GM21576 (cell line): ENCODE data around the gene EVC.

Source experiments
- ATAC-seq: cut with Tn5 transposase; IDR thresholded peaks from one replicate; pipeline ENCODE4 v1.9.1; 2021; ENCODE audit warnings: mild to moderate bottlenecking, moderate library complexity; ENCODE audit not compliant: unreplicated experiment

Gene EVC

DNA sequence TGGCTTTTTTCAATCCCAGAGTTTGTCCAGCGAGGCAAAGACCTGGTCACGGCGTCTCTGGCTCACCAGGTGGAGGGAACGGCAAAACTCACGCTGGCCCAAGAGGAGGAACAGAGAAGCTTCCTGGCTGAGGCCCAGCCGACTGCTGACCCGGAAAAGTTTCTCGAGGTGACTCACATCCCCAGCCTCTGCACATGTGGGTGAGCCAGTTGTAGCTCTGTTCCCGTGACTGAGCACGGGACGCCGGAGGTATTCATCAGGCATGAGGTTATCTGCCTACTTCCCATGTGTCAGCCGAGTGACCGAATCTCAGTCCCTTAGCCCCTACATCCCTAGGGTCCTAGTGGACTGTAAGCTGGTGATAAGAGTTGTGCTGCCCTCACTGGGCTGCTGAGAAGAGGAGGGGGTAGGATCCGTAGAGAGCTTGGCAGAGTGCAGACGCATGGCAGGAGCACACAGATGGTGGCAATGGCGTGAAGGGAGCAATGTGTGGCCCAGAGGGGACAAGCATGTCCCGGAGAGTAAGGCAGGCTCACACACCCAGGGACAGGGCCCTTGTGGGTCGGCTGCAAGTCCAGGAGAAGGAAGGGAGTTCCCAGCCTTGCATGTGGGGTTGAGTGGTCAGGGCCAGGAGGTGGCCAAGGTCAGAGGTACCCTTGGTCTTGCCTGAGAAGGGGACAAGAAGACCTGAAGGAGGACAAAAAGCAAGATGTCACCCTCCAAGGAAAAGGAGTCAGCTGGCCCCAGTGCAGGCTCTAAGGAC lies 42.9 kb downstream of the EVC start:
- ATAC-seq, result no peak

- ATAC-seq, result no peak
These were observed 43.5 kb downstream of the EVC start for GRCh38 chr4:5754529-5754881.

- ATAC-seq, result no peak
These were observed 44.2 kb downstream of the EVC start for GRCh38 chr4:5755161-5755560.

DNA sequence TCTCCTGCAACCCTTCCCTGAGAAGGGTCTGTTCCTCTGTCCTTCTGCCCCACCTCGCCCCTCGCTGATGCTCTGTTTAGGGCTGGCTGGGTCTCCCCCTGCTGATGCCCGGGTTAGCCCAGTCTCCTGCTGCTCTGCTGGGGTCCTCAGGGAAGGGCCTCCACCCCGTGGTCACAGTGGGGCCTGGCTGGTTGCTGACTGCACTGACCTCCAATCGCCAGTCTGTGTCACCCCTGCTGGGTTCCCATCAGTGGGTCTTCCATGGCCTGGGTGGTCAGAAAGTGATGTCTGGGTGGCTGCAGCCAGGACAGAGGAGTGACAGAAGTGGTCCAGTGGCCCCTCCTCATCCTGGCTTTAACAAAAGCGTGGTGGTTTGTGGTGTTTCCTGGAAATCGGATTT lies 44.7 kb downstream of the EVC start:
- no peak for ATAC-seq

GRCh38 chr4:5756271-5756670 lies 45.3 kb downstream of the EVC start:
- no peak for ATAC-seq

- ATAC-seq, result no peak
These were observed 46.1 kb downstream of the EVC start for GRCh38 chr4:5757091-5757490.

DNA sequence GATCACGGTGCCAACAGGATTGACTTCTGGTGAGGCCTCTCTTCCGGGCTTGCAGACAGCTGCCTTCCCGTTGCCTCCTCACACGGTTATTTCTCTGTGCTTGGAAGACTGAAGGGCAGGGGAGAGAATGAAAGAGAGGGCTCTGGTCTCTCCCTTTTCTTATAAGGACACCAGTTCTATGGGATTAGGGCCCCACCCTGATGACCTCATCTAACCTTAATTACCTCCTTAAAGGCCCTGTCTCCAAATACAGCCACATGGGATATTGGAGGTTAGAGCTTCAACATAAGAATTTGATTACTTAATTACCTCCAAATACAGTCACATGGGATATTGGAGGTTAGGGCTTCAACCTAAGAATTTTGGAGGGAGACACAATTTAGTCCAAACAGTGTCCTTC lies 46.5 kb downstream of the EVC start:
- no peak for ATAC-seq

- no peak for ATAC-seq
These were observed 47.0 kb downstream of the EVC start for GRCh38 chr4:5757954-5758353.

DNA sequence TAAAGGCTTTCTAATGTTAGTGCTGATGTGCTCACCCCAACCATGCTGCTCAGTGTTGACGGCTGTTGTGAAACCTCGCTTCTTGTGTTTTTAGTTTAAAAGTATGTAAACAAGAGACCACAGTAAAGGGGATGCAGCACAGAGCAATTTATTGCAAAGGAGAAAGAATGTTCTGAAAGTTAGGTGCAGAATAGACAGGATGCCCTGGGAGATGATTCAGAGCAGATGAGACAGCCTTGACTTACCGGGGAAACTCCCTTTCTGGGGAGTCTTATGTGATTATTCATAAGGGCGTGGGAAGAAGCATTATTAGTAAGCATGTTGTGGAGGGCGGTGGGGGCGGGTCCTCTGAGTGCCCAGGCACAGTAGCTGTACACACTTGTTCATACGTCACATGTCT lies 47.7 kb downstream of the EVC start:
- ATAC-seq, result no peak

GRCh38 chr4:5759236-5760075 lies 48.5 kb downstream of the EVC start:
- ATAC-seq, result no peak

DNA sequence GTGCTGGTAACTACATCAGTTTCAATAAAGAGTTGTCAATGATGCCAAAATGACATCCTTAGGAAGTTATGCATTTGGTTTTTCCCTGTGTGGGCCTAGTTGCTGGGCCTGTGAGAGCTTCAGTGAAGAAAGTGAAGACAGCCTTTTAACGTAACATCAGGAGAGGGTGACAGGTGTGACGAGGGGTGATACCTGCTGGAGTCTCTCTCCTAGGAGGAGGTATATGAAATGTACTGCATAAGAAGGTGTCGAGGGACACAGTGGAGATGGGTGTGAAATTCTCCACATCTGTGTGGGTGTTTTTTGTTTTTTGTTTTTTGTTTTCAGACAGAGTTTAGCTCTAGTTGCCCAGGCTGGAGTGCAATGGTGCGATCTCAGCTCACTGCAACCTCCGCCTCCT lies 49.2 kb downstream of the EVC start:
- no peak for ATAC-seq

GRCh38 chr4:5760936-5761480 lies 50.0 kb downstream of the EVC start:
- ATAC-seq, result no peak

GRCh38 chr4:5770051-5770450 lies 59.0 kb downstream of the EVC start:
- ATAC-seq, result no peak

DNA sequence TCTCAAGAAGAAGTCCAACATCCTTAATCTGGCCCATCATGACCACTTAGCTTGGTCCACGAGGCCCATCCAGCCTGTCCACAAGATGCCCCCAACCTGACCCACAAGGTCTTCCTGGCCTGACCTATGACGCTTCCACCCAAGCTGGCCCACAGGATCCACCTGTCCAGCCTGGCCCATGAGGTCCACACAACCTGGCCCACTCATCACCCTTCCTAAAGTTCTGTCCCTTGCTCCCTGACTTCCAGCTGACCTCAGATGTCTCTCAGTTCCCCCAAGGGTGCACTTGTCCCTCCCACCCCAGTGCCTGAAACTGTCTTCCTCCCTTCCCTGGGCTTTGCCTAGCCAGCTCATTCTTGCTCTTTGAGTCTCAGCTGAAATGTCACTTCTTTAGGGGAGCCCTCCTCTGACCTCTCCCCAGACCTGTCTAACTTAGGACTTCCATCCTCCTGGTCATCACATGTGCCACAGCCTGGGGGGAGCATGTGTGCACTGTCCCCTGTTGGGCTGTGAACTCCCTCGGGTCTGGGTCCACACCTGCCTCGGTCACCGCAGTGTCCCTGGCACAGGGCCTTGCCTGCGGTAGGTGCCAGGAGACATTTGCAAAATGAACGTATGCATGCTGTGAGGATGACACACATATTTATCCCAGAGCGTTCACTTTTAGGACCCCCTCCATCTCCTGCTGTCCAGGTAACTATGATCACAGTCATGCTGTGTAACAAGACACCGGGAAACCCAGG lies 61.7 kb downstream of the EVC start:
- ATAC-seq, result no peak

- no peak for ATAC-seq
These were observed 62.2 kb downstream of the EVC start for GRCh38 chr4:5773271-5773555.

GRCh38 chr4:5774416-5775036 lies 63.5 kb downstream of the EVC start:
- no peak for ATAC-seq

DNA sequence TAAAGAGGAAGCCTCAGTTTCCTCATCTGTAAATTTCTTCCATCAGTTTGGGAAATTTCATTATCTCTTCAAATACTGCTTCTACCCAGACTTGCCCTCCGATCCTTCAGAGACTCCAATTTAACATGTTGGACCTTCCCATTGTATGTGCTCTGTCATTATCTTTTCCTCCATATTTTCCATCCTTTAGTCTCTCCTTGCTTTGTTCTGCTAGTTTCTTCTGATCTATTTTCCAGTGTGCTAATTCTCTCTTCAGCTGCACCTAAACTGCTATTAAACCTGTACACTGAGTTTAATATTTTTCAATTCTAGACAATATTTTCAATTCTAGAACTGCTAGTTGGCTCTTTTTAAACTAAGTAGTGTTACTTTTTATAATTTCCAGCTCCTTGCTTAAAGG lies 65.5 kb downstream of the EVC start:
- no peak for ATAC-seq

- ATAC-seq, result no peak
These were observed 70.0 kb downstream of the EVC start for GRCh38 chr4:5780831-5781480.

- ATAC-seq, result no peak
These were observed 70.7 kb downstream of the EVC start for GRCh38 chr4:5781691-5782090.

DNA sequence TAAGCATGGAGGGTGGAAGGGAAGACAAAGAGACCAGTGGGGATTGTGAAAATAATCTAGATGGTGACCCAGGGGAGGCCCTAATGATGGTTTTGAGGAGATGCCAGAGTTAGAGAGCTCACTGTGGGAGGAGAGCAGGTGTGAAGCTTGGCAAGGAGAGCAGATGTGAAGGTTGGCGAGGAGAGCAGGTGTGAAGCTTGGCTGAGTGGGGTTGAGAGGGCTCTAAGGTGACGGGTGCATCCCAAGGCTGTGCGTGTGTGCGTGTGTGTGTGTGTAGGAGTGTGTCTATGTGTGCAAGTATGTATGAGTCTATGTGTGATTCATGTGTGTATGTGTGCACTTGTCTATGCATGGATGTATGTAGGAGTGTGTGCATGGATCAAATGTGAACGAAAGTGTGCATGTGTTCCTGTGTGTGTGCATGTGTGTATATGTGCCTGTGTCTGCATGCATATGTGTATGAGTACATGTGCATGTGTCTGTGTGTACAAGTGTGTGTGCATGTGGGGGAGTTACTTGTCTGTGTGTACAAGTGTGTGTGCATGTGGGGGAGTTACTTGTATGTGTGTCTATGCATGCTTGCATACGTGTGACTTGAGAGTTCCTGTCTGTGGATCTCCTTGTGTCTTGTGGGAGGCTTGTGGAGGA lies 72.0 kb downstream of the EVC start:
- ATAC-seq, result no peak
